CD4-positive, alpha-beta T cell (primary cell): ENCODE measurements around the gene PDZK1IP1. TPM values are rescaled to one million over a fixed set of nuclear protein-coding genes. Genes with fewer than 3 reads are reported as not detected.
"Not testable (repeated sequence)": the region's sequence is repeated elsewhere in the genome, so short reads cannot be mapped to it uniquely, and the experiment has no call there.

ENCODE experiments used
- ATAC-seq: fragments of 200-7000 bp; cut with Tn5 transposase; one replicate; pipeline ENCODE4 v1.10.0; 2022; ENCODE audit warnings: mild to moderate bottlenecking; ENCODE audit not compliant: poor library complexity
- CTCF ChIA-PET: fragments of 350-600 bp; sonication (Branson Sonifier 250); formaldehyde crosslinking; loops from one replicate; lab custom pipeline; 2021; ENCODE audit warnings: antibody characterized with exemption, inconsistent platforms; lab: Charles Lee
- POLR2A ChIA-PET: fragments of 350-600 bp; sonication (Branson Sonifier 250); formaldehyde crosslinking; loops from one replicate; lab custom pipeline; 2021; ENCODE audit warnings: antibody characterized with exemption, inconsistent platforms; lab: Charles Lee
- DNase-seq, 14 experiments: peaks; one replicate each; pipeline ENCODE4 v3.0.0-alpha.2; 2013 to 2020; ENCODE audit warnings: mixed read lengths in 2 of 14
- H3K27ac ChIP-seq, 2 donors: one replicate each; pipeline versions ENCODE4 v1.5.1 to v1.7.0; 2013; ENCODE audit warnings: low read length in 2 of 2, low read depth in 1 of 2, mild to moderate bottlenecking in 1 of 2
- H3K27me3 ChIP-seq, 2 experiments: 1 replicate in 1 of 2; 2 replicates in 1 of 2; pipeline versions ENCODE4 v1.6.1 to v1.7.0; 2013; ENCODE audit warnings: low read length in 2 of 2, control low read depth in 1 of 2, mild to moderate bottlenecking in 1 of 2, moderate library complexity in 1 of 2; ENCODE audit not compliant: insufficient read depth in 2 of 2, control insufficient read depth in 1 of 2
- H3K36me3 ChIP-seq: one replicate; pipeline ENCODE4 v1.6.1; 2013; ENCODE audit warnings: low read length, control low read depth; ENCODE audit not compliant: insufficient read depth
- H3K4me1 ChIP-seq: one replicate; pipeline ENCODE4 v1.6.1; 2013; ENCODE audit warnings: low read length, control low read depth; ENCODE audit not compliant: insufficient read depth
- H3K4me3 ChIP-seq: one replicate; pipeline ENCODE4 v1.5.1; 2013; ENCODE audit warnings: mild to moderate bottlenecking, low read length, moderate library complexity
- H3K9me3 ChIP-seq, 2 experiments: 1 replicate in 1 of 2; 2 replicates in 1 of 2; pipeline versions ENCODE4 v1.6.1 to v1.7.0; 2013; ENCODE audit warnings: low read length in 2 of 2, mild to moderate bottlenecking in 2 of 2, control low read depth in 1 of 2, moderate library complexity in 1 of 2; ENCODE audit not compliant: control insufficient read depth in 1 of 2, insufficient read depth in 1 of 2
- H3K27ac Mint-ChIP-seq: one replicate; pipeline ENCODE4 v1.8.0; 2020; ENCODE audit warnings: mixed read lengths
- H3K27me3 Mint-ChIP-seq: one replicate; pipeline ENCODE4 v1.8.0; 2021; ENCODE audit warnings: mixed read lengths
- H3K36me3 Mint-ChIP-seq: one replicate; pipeline ENCODE4 v1.8.0; 2021; ENCODE audit warnings: low read depth, mixed read lengths
- H3K4me1 Mint-ChIP-seq: one replicate; pipeline ENCODE4 v1.8.0; 2021; ENCODE audit warnings: low read depth, mixed read lengths
- H3K4me3 Mint-ChIP-seq: one replicate; pipeline ENCODE4 v1.8.0; 2020; ENCODE audit warnings: mild to moderate bottlenecking, mixed read lengths
- H3K9me3 Mint-ChIP-seq: one replicate; pipeline ENCODE4 v1.8.0; 2020; ENCODE audit warnings: mixed read lengths
- intact Hi-C, 2 experiments: fragments of 100-400 bp; cut with DNase I in 1 of 2; cut with micrococcal nuclease in 1 of 2; formaldehyde crosslinking; loops; one replicate each; pipeline versions ENCODE4 v1.15.1 to v1.9.0; 2023 to 2025; cut with DNase I, micrococcal nuclease
- total RNA-seq, 174 experiments: library from RNA in 2 of 174; stranded (reverse) in 2 of 174; gene quantifications; one replicate each; pipeline ENCODE4 v1.2.3 and lab custom pipeline; 2021 to 2026
- TF ChIP-seq, protein P1 (sequence below): fragments of 200-600 bp; IDR thresholded peaks from one replicate; pipeline ENCODE4 v1.8.0; 2022; ENCODE audit warnings: antibody characterized with exemption, mild to moderate bottlenecking

Gene PDZK1IP1
- total RNA-seq, 2 experiments from 2014 or later, result not detected

GRCh38 chr1:47194311-47194710 lies 4.5 kb upstream of the PDZK1IP1 start:
- TF ChIP-seq, protein P1, sequence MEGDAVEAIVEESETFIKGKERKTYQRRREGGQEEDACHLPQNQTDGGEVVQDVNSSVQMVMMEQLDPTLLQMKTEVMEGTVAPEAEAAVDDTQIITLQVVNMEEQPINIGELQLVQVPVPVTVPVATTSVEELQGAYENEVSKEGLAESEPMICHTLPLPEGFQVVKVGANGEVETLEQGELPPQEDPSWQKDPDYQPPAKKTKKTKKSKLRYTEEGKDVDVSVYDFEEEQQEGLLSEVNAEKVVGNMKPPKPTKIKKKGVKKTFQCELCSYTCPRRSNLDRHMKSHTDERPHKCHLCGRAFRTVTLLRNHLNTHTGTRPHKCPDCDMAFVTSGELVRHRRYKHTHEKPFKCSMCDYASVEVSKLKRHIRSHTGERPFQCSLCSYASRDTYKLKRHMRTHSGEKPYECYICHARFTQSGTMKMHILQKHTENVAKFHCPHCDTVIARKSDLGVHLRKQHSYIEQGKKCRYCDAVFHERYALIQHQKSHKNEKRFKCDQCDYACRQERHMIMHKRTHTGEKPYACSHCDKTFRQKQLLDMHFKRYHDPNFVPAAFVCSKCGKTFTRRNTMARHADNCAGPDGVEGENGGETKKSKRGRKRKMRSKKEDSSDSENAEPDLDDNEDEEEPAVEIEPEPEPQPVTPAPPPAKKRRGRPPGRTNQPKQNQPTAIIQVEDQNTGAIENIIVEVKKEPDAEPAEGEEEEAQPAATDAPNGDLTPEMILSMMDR, result no peak
- peaks cover 34% of the 10 kb centered on the region for H3K27me3 Mint-ChIP-seq
- no peak for ATAC-seq
- no peak overlapping the region for H3K4me3 ChIP-seq
- CTCF ChIA-PET, result interaction anchor here (3.4 kb wide), 1 partner anchor 16 kb away, joined by 17 read pairs; no protein-coding TSS in a partner anchor
- H3K4me1 ChIP-seq, result no peaks in the 10 kb centered on the region
- no peaks in the 10 kb centered on the region for H3K36me3 ChIP-seq
- POLR2A ChIA-PET, result no interaction called here
- H3K4me3 Mint-ChIP-seq, result no peak overlapping the region
- intact Hi-C loops, result loop anchor here (5.0 kb wide), 2 partner anchors 68 to 533 kb away; no protein-coding TSS in a partner anchor
- no peak overlapping the region for H3K27ac Mint-ChIP-seq
- no peaks in the 10 kb centered on the region for H3K9me3 Mint-ChIP-seq
- no peak overlapping the region for H3K27ac ChIP-seq
- peaks cover 7 to 10% of the 10 kb centered on the region in 2 experiments for H3K27me3 ChIP-seq
- no peaks in the 10 kb centered on the region for H3K36me3 Mint-ChIP-seq
- H3K9me3 ChIP-seq, result no peaks in the 10 kb centered on the region
- no peaks in the 10 kb centered on the region for H3K4me1 Mint-ChIP-seq
- DNase-seq, result no peak

- ChIA-PET CTCF (interaction anchor here (0.6 to 3.4 kb wide), 6 partner anchors 15 to 517 kb away, joined by 3 to 17 read pairs (median 4); no protein-coding TSS in a partner anchor), POLR2A (interaction anchor here (0.5 to 0.8 kb wide), 2 partner anchors 14 to 74 kb away, joined by 3 read pairs; no protein-coding TSS in a partner anchor)
- DNase-seq, H3K36me3 ChIP-seq, H3K9me3 Mint-ChIP-seq, H3K4me3 Mint-ChIP-seq, H3K4me3 ChIP-seq, H3K4me1 ChIP-seq, H3K27ac Mint-ChIP-seq, H3K4me1 Mint-ChIP-seq, H3K36me3 Mint-ChIP-seq, H3K9me3 ChIP-seq, H3K27me3 ChIP-seq, H3K27ac ChIP-seq, ATAC-seq: not testable (repeated sequence)
- intact Hi-C loops, result loop anchor here (1.0 to 5.0 kb wide), 6 partner anchors 69 to 534 kb away; no protein-coding TSS in a partner anchor
- H3K27me3 Mint-ChIP-seq, result peaks cover 25% of the 10 kb centered on the region
Observed at GRCh38 chr1:47193496-47193895, 3.7 kb upstream of the PDZK1IP1 start.

DNA sequence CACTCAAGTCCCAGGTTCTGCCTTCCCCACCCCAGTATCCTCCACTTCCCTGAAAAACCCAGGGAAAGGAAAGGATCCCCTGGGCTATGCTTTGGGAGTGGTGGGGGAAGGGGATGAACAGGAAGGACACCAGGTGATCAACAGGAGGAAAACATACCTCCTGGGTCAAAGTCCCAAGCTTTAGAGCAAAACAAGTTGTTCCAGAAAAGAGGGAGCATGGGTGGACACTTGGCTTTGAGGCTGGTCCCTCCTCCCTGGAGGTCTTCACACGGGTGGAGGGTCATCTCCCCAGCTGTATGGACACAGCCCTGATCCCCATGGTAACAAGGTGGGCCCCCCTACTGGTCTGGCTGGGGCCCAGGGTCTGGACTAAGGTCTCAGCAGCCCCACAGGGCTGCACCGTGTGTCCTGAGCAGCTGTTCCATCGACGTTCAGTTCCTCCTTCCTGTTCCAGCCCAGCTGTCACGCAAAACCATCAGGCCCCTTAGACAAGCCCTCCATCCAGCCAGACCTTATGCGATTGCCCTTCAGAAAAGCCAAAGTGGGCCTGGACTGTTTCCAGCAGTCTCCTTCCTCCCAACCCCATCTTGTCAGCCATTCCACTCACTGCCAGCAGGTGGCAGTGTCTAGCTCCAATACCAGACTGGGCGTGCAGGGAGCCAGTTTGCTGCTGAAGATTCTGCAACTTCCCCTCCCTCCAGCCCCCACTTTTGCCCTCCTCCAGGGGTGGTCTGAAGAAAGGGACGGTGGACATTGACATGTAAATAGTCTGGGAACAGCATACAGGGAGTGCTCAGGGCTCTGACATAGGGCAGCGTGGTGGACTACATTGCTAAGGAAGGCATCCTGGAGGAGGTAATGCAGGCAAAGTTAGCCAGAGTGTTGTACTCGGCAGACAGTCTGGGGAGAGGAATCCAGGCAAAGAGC lies 2.9 kb upstream of the PDZK1IP1 start:
- no peaks in the 10 kb centered on the region for H3K9me3 ChIP-seq
- H3K9me3 Mint-ChIP-seq, result no peaks in the 10 kb centered on the region
- H3K27ac Mint-ChIP-seq, result no peak overlapping the region
- H3K27me3 Mint-ChIP-seq, result peaks cover 18% of the 10 kb centered on the region
- CTCF ChIA-PET, result interaction anchor here (0.6 to 3.4 kb wide), 6 partner anchors 14 to 517 kb away, joined by 3 to 17 read pairs (median 4); no protein-coding TSS in a partner anchor
- intact Hi-C loops, result loop anchor here (1.0 to 5.0 kb wide), 6 partner anchors 70 to 535 kb away; no protein-coding TSS in a partner anchor
- no peaks in the 10 kb centered on the region for H3K4me1 ChIP-seq
- ATAC-seq (peak; percentile 67), DNase-seq (peak; percentile 33 to 77 (median 56))
- no peaks in the 10 kb centered on the region for H3K4me1 Mint-ChIP-seq
- no peak overlapping the region for H3K27ac ChIP-seq
- peaks cover under 1 to 3% of the 10 kb centered on the region in 2 experiments for H3K27me3 ChIP-seq
- H3K4me3 ChIP-seq, result no peak overlapping the region
- no peak overlapping the region for H3K4me3 Mint-ChIP-seq
- no peaks in the 10 kb centered on the region for H3K36me3 ChIP-seq
- no peaks in the 10 kb centered on the region for H3K36me3 Mint-ChIP-seq
- TF ChIP-seq, protein P1, result peak; percentile 91
- POLR2A ChIA-PET, result interaction anchor here (0.5 to 0.8 kb wide), 2 partner anchors 15 to 75 kb away, joined by 3 read pairs; no protein-coding TSS in a partner anchor
